NCI-H2227 (cell line): Measurements from ENCODE around the gene MAFG.

Experiments used
- DNase-seq: peaks from one replicate; lab custom pipeline; 2025; ENCODE audit not compliant: unreplicated experiment; lab: John Stamatoyannopoulos, UW

The MAFG gene

DNA sequence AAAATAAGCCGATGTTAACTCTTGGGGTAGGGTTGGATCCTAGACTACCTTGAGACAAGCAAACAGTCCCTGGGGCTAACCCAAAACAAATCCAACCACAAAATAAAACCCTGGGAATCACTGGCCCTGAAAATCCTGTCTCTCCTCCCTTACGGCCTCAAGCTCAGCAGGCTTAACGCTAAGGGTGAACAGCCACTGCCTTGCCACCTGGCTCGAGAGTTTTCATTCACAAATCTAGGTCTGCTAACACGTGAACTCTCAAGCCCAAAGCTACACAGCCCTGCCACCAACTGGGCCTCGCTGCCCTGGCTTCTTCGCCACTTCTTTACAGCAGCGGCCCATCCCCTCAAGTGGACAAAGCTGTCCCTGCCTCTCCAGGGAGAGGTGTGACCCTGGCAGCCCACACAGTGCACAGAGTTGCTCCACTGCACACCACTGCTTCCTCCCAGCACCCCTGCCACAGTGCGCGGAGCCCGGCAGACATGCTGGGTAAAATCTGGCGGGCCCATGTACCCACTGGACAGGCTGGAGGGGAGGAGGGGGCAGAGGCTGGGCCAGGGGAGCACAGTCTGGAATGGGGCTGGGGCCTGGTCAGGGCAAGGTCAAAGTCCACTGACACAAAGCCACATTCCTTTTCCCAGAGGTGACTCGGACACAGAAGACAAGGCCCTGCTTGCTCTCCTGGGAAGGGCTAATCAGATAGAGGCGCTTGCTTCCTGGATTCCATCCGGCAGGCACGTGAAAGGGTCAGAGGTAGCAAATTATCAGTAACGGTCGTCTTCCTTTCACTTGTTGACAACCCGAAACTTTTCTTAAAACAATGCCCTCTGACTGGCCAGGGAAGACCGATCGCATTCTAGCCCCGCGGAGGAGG, 17.3 kb downstream of the MAFG start:
- peak; percentile 16 for DNase-seq

DNA sequence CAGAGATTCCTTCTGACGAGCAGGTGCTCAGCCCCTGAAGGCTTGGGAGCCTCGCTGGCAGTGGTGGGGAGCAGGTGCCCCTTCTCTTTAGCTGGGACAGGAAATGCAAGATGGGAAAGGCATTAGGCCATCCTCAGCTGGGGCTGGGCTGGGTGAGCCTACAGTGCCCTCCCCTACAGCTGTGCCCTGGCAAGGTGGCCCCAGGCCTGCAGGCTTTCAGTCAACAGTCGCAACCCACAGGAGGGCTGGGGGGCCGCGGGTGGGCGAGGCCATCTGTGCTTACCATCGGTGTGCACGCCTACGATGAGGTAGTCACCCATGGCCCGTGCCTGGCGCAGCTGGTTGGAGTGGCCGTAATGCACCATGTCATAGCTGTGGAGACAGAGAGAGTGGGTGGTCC, 18.3 kb downstream of the MAFG start:
- DNase-seq = no peak

DNA sequence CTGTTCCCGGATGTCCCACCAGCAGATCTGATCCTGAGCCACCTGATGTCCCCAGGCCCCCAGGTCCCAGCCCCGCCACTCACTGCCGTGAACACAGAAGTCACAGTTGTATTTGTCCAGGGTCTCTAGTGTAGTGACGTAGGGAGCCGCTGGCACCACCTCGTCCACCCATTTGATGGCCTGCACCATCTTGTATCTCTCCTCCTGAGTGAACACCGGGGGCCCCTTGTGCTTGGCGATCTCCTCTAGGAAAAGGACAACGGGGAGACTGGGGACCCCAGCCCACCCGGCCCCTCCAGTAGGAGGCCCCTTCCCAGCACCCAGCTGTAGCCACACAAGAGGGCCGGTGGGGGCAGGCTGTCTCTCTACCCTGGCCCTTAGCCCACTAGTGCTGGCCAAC, 18.7 kb downstream of the MAFG start:
- DNase-seq = no peak

DNA sequence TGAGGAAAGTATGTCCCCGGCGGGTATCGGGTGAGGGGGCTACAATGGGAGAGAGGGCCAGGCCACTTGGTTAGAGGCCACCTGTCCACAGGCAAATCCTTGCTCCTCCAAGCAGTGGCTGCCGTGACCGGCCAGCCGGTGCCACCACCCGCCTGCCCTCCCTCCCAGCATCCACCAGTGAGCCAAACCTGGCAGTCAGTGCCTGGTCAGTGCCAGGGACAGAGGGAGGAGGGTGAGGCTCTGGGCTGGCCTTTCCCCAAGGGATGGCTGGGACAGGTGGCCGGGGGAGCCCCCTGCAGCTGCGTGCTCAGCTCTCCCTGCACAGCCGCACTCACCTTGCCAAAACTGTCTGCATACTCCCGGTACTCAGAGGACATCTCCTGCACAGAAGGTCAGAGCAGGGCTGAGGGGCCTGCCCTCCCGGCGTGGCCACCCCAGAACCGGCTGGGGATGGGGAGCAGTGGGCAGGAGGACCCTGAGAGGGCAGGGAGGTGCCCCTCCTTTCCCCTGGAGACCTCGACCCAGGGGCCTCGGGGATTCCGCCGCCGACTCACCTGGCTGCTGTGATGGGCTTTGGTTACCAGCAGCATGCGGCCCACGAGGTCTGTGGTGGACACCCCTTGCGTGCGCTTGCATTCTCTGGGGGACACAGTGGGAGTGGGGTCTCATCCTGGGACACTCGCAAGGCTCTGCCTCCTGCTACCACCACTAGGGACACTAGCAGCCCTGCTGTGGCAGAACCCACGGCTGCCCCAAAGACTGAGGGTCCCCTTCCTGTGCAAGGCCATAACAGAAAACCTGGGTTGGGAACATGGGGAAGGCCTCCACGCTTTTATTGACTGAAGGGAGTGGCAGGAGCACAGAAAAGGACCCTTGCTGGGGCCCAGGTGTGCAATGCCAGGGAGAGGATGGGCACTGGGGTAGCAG, 20.1 kb downstream of the MAFG start:
- no peak for DNase-seq

DNA sequence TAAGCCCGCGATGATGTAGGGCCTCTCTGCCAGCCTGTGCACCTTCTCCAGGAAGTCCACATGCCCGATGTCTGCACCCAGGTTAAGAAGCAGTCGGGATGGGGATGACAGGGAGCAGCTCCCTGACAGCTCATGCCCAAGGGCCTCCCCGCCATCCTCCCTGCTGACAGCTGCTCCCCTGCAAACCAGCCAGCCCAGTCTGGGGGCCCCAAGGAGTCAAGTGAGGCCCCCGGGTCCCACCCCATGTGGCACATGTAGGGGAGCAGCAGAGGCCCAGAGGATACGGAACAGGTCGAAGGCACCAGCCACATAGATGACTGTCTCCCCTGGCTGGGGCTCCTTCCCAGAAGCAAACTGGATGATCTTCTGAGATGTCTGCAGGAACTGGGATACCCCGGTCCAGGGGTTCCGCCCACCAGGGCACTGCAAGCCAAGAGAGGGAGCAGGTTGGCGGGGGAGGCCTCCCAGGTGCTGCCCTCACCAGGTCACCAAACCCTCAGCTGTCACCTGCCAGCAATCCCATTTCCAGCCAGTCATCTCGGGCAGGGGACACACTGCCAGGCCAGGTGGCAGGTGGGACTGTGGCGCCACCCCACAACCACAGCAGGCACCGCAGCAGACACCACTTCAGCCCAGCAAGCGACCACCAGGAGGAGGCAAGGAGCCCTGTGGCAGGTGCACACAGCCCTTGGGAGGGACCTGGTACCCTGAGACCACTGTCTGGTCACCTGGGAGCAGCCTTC, 20.9 kb downstream of the MAFG start:
- DNase-seq = no peak

DNA sequence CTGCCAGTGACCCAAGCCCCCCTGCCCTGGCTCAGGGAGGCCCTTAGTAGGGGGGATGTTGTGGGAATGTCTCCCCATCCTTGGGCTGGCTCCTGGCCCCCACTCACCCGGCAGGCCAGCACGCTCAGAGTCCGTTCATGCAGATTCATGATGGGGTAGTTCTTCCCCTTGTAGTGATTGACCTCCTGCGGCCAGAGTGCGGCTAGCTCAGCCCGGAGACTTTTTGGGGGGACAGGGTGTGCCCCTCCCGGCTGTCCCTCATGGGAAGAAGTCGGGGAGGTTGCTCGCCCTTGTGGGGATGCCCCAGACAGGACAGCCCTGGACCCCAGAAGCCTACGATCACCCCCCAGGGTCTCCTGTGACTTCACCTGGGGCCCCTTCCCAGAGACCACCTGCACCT, 21.5 kb downstream of the MAFG start:
- DNase-seq = no peak

DNA sequence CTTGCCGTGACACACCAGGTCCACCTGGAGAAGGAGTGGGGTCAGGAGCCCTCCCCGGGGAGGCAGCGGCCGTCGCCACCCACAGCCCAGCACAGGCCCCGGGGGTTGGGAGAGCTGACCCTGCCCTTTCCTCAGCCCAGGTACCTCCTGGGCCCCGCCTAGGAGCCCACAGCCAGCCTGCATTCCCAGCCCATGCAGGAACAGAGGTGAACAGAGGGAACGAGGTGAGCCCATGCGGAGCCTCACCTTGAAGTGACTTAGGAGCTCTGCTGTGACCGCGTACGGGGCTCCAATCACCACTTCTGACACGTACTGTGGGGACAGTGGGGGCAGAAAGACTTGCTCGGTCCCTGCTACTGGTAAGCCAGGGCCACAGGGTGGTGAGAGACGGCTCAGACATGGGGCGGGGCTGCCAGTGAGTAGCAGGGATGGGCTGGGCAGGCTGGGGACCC, 22.1 kb downstream of the MAFG start:
- DNase-seq = no peak

DNA sequence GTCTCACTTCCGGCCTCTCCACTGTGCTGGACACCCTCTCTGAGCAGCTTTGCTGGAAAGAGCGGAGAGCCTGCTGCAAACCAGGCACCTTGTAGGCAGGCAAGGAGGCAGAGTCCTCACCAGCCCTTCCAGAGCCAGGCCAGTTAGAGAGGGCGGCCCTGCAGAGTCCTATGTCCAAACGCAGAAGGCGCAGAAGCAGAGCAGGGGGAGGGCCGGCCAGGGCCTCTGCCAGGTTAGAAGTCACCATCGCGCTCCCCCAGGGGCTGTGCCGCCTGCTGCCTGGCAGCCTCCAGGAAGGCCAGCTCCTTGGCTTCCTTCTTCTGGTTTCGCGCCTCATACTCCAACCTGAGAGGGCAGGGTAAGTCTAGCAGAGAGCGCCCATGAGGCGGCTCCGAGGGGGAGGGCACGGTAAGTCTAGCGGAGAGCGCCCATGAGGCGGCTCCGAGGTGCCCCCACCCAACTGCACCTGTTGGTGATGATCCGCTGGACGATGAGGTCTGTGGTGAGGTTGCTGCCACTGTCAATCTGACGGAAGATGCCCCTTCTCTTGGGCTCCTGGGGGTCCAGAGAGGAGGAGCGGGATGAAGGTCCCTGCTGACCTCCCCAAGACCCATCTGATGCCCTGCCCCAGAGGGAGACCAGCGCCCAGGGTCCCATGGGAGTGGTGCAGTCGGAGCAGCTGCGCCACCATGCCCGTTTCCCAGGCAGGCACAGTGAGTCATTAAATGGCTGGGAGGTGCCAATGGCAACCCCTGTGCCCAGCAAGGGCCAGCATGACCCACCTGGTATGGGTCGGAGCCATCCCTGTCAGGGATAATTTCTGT, 22.7 kb downstream of the MAFG start:
- no peak for DNase-seq

DNA sequence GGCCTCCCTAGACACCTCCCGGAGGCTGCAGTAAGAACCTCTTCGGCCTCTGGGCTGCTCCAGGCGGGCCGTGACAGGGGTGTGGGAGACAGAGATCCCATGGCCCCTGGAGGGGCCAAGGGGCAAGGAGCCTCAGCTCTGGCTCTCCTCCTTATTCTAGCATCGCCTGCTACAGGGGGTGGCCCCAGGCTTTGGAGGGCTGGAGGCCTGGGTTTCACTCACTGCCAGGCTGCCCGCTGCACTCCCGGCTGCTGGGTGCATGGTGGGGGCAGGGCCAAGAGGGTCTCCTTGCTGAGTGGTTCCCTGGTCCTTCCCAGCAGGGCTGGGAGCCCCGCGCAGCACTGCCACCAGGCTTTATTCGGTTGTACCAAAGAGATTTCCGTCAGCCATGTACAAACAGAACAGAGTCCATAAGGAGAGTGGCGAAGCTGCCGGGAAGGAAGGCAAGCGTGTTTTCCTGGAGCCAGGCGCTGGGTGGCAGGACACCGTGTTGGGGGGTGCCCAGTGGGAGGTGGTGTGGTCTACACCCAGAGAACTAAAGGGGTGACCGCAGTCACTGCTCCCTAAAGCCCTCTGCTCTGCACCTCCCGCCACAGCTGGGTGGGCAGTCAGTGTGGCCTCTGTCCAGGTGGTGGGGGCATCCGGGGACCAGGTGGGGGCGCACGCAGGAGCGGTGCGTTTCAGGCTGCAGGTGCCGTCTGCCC, 23.5 kb downstream of the MAFG start:
- DNase-seq = no peak

DNA sequence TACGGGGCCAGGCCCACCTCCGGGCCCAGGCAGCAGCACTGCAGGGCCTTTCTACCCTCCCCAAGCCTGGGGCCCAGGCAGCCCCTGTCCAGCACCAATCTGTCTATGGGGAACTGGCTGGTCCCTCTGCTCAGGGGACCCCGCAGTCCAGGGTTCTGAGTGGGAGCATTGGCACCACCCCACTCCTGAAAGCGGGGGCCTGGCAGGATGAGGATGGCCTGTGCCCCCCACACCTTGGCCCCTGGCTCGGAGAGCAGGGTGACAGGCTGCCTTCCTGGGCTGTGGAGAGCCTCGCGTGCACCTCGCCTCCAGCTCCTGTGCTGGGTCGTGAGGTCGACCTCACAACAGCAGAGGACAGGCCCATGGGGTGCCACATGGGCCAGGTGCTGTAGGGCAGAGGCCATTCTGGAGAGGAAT, 24.1 kb downstream of the MAFG start:
- no peak for DNase-seq

DNA sequence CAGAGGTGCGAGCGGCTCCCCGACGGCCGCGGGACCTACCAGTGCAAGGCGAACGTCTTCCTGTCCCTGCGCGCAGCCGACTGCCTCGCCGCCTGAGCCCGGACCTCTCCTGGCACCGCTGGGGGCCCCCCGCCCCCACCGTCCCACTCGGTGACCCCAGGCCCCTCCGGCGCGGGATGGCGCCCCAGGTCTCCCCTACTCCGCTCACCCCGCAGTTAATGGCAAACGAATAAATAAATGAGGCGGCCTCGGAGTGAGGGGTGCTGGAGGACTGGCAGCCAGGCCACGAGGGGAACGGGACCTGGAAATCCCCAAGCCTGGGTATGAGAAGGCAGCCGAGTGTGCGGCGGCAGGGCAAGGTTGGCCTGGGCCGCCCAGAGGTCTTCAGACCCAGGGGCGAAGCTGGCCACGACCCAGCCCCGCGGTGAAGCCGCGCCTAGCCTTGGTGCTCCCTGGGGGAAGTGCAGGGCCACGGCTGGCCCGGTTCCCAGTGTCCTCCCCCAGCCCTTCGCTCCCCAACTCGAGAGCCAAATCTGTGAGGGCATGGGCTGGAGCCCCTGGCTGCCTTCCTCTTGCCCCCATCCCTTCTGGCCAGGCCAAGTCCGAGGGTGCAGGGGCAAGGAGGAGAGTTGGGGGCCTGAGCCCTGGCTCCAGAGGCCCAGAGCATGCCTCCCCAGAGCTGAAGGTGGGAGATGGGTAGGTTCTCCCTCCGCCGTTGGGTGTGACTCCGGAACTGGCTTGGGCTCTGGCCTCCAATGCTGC, 24.7 kb downstream of the MAFG start:
- no peak for DNase-seq

DNA sequence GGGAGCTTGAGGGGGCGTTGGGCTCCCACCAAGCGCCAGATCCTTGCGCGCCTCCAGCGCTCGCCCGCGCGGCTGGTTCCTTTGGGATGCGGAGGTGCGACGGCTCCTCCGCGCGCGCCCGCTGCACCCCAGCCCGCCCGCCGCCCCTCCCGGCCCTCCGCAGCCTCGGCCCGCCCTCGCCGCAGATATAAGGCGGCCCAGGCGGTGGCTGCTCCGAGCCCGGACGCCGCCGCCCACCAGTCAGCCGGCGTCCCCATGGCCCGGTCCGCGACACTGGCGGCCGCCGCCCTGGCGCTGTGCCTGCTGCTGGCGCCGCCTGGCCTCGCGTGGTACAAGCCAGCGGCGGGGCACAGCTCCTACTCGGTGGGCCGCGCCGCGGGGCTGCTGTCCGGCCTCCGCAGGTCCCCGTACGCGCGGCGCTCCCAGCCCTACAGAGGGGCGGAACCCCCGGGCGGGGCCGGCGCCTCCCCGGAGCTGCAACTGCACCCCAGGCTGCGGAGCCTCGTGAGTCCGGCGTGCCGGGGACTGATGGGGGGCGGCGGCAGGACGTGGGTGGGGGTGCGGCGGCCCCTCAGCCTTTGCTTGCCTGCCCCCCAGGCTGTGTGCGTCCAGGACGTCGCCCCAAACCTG, 25.4 kb downstream of the MAFG start, which contains the start of gene NPB:
Gene NPB (plus strand): TSS at position 216 of the 630 bp plus-strand sequence. CDS start 40 bp downstream, at position 256.
- DNase-seq = peak; percentile 57

DNA sequence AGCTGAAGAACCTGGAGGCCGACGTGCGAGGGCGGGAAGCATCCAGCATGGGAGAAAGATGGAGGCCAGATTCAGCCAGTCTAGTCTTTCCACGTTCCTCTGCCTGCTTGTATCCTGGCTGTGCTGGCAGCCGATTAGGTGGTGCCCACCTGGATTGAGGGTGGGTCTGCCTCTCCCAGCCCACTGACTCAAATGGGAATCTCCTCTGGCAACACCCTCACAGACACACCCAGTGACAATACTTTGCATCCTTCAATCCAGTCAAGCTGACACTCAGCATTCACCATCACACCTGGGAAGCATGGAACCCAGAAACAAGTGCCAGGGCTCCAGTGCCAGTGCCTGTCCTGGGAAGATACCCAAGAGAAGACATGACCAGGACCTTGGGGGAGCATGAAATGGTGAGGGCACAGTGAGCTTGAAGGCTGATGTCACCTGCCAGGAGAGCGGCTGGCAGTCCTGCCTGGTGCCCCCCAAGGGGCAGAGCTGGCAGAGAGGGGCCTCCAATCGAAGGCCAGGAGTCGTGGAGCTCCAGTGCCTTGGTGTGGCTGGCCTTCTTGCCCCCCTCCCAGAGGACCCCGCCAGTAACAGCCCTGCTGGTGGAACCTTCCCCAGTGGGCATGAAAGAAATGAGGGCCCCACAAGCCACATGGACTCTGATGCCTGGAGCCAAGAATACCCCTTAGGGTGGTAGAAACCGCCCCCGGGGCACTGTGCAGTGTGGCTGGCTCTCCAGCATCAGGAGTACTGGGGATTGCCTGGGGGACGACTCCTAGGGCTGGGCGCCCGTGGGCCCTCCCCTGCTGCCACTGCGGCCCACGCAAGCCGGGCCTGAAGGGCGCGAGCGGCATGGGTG, 26.1 kb downstream of the MAFG start:
- DNase-seq = no peak

DNA sequence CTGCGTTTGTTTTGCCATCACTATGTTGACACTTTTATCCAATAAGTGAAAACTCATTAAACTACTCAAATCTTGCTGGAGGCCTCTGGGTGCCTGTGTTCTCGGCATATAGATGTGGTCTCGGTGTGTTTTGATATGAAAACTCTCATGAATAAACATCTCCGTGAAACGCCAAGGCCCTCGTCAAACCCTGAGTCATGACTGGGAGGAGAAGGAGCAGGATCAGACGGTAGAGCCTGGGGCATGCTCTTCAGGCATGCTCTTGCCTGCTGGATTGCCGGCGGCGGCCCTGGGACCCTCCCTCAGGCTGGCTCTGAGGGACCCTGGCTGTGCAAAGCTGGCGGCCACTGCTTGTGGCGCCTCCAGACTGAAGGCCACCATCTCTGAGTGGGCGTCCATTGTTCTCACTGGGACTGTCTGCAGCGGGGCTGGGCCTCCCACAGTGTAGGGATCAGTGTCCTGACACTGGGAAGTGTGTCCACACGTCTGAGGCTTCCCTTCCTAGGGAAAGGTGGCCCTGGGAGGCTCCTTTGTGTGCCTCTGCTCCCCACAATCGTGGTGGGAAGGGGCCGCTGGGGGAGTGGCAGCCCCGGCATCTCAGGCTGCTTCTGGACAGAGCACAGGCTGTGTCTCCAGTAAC, 27.2 kb downstream of the MAFG start:
- DNase-seq = no peak

DNA sequence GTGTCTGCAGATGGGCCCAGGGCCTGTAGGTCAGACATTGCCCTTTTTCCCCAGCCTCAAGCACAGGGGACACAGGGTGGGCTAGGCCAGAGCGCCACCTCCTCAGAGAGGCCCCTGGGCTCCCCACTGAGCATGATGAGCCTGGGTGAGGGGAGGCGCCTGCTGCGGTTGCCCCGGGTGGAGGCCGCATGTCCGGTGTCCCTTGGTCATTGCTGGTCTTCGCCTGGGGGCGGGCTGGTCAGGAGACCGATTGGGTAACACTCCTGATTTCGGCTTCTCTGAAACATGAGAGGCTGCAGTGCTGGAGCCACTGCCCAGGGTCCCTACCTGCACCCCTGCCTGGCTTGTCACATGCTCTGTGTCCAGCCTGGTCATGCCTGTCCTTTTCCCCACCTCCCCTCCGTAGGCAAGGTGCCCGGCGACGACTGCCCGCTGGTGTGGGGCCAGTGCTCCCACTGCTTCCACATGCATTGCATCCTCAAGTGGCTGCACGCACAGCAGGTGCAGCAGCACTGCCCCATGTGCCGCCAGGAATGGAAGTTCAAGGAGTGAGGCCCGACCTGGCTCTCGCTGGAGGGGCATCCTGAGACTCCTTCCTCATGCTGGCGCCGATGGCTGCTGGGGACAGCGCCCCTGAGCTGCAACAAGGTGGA, 27.9 kb downstream of the MAFG start:
- DNase-seq = no peak

DNA sequence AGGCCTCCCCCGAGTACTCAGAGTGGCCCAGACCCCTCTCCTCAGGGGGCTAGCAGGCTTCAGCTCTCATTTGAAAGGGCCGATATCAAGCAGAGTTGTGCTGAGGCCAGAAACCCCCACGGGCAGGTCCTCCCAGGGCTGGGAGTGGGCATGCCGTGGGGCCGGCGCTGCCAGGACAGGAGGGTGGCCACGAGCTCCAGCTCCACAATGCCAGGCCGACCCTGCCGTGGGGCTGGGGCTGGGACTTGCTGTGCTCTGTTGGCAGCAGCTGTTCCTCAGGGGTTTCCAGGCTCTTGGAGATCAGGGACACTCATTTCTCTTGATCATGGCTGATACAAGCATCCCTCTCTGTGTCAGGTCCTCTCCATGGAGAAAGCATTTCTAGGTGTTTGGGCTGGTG, 28.6 kb downstream of the MAFG start:
- no peak for DNase-seq
